GM19468 (cell line): ENCODE data around the gene ZC3H15.
"Not testable (repeated sequence)": the region's sequence is repeated elsewhere in the genome, so short reads cannot be mapped to it uniquely, and the experiment has no call there.

Experiments
- ATAC-seq: cut with Tn5 transposase; IDR thresholded peaks from one replicate; pipeline ENCODE4 v1.9.1; 2021; ENCODE audit warnings: mild to moderate bottlenecking, moderate library complexity, moderate number of reproducible peaks; ENCODE audit not compliant: unreplicated experiment; ENCODE audit errors: extremely low read depth

The ZC3H15 gene

DNA sequence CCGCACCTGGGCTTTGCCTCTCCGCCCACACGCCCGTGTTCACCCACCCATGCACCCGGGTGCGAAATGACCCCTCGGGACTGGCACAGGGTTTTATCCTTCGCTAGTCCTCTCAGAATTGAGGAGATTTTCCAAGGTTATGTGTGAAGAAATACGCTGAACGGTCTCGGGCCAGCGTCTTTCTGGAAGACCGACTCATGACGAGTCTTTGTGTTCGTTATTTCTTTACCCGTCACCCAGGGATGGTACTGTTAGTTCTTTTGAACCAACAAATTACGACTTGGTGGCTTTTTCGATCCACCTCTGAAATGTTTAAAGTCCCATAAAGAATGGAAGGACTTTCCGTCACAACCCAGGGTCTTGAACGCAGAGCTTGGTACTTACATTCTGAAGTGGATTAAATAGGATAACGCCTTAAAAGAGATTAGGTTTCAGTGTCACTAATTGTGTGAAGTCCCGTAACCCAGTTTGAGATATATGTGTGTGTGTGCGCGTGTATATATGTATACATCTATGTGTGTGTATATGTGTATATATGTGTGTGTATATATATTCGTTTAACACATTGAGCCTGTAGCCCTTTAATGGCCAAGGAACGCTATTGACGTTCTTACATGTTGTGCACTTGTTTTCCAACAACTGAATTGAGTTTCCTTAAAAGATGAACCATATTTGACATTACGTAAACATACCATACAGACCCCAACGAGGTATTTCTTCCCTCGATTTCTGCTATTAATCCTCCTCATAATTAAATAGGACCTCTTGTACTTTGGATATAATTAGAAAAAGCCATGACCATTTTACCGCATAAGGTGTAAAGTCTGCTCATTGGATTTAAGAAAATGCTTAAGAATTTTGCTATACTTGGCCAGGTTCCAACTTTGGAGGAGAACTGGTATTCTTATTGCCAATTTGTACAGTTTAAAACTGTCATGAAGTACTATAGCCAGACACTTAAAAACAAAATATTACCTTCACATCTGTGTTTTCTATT, 889 bp downstream of the ZC3H15 start:
- no peak for ATAC-seq

DNA sequence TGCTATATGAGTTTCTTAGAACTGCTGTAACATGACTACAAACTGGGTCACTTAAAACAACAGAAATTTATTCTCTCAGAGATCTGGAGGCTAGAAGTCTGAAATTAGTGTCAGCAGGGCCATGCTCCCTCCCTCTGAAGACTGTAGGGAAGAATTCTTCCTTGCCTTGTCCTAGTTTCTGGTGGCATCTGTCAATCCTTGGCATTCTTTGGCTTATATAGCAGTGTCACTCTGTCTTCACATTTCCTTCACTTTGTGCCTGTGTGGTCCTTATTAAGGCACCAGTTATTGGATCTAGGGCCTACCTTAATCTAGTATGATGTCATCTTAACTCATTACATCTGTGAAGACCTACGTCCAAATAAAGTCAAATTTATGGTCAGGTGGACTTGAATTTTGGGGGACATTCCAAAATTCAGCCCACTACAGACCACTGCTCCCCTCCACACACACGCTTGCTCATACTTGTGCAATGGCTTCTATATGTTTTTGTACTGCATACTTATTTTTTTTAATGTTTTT, 7.6 kb downstream of the ZC3H15 start:
- ATAC-seq: no peak

DNA sequence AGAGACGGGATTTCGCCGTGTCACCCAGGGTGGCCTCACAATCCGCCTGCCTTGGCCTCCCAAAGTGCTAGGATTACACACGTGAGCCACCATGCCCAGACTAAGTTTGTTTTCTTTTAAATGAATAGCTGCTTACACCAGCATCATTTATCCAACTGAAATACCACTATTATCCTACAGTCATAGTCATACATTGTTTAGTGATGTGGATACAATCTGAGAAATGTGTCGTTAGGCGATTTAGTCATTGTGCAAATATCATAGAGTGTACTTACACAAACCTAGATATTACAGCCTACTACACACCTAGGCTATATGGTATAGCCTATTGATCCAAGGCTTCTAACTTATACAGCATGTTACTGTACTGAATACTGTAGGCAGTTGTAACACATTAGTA, 10.3 kb downstream of the ZC3H15 start:
- no peak for ATAC-seq

DNA sequence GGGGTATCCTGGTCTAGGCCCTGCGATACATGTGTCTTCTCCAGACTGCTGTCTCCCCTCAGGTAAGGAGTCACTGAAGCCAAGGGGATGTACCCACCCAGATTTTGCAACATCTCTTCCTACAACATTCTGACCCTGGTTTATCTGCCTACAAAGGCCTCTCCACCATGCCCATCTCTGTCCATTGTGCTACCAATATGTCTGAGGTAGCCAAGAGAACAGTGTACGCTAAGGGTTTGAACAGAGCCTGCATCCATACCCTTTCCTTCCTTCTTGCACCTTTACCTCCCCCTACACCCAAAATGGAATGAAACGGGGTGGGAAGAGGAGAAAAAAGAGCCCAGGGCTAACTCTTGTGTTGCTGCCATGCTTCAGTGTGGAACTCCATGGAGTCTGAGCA, 11.9 kb downstream of the ZC3H15 start:
- ATAC-seq: no peak

DNA sequence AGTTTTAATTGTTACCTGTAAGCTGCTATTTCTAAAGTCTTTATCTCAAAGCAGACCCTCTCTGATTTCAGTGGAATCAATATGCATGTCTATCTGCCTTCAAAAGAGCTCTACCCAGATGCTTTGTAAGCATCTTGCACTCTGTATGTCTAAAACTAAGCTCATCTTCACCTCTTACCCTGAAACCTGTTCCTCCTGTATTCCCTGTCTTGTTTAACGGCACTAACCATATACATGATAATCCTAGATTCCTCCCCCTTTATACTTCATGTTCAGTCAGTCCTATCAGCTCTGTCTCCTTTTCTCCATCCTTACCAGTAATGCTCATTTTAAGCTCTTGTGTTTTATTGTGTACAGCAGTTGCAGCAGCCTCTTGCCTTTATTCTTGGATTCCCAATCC, 12.8 kb downstream of the ZC3H15 start:
- no peak for ATAC-seq

DNA sequence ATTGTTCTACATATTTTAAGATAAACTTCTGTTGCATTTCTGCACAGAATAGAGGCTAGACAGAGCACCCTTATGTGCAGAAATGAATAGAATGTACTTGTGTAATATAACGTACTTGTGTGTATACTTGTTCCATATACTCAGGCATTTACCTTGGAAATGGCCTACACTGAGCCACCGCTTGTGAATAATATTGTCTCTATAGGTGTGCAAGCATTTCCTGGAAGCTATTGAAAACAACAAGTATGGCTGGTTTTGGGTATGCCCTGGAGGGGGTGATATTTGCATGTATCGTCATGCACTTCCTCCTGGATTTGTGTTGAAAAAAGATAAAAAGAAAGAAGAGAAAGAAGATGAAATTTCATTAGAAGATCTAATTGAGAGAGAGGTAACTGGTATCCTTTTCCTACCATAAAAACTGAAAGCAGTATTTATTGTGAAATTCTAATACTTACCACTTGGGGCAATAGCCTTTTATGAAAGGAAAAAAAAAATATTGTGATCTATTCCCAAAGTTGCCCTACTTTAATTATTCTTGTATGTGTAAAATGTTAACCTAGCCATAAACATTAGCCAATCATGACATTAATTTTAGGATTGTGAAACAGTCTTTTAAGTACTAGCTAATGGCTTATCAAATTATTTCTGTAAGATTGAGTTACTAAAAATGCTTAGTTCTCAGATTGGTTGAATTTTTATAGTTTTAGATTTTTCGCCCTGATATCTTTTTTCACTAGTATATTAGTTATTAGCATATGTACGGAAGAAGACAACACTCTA, 18.0 kb downstream of the ZC3H15 start:
- peak; percentile 22 for ATAC-seq

DNA sequence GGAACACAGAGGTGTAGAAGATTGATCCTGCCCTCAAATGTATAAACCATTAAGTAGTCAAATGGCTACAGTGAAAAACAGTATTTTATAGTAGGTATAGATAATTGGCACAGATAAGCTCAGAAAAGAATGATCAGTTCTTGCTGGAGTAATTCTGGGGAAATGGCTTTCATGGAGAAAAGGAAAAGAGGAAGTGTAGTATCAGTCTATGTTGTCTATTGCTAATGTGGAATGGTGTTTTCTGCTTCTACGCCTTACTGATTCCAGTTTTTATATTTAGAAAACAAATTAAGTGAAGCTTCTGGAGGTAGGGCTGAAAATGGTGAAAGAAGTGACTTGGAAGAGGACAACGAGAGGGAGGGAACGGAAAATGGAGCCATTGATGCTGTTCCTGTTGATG, 22.2 kb downstream of the ZC3H15 start:
- ATAC-seq: no peak

DNA sequence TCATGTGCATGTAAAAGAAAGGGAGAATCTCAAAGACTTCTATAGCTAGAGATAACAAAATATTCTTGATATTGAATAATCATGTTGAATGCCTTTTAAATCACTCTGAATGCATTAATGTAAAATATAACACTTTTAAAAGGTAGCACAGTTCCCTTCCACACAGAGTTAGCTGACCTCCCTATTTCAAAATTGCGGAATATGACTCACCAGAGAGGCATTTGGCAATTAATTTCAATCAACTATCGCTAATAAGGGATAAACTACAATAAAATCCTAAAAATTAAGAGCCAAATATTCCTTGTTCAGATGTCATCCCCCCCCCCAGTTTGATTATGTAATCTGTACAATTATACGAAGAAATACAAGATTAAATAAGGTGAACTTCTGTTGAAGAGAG, 29.3 kb downstream of the ZC3H15 start:
- no peak for ATAC-seq

DNA sequence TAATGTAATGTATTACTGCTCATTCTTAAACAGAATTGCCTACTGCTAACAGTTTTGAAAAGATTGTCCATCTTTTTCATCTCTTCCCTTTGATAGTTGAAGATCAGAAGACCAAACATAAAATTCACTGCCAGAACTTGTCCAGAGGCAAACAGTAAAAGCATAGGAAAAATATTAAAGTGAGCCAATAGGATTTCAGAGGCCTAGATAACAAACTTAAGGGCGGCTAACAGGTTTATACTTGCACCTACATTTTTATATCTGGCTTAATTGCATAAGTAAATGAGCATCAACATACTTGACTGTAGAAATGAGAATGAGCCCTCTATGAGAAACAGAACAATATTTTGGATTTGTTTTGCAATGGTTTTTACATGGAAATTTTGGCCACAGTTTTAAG, 30.3 kb downstream of the ZC3H15 start:
- ATAC-seq: no peak

DNA sequence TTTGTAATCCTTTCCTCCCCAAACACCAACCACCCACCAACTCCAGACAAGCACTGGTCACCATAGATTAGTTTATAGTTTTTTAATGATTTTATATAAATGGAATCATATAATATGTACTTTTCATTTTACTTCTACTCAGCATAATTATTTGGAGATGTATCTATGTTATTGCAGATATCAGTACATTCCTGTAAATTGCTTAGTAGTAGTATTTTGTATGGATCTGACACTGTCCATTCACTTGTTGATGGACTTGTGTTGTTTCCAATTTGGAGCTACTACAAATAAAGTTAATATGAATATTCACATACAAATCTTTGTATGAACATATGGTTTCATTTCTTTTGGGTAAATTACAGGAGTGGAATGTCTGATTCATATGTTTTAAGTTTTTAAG, 31.0 kb downstream of the ZC3H15 start:
- ATAC-seq: no peak

DNA sequence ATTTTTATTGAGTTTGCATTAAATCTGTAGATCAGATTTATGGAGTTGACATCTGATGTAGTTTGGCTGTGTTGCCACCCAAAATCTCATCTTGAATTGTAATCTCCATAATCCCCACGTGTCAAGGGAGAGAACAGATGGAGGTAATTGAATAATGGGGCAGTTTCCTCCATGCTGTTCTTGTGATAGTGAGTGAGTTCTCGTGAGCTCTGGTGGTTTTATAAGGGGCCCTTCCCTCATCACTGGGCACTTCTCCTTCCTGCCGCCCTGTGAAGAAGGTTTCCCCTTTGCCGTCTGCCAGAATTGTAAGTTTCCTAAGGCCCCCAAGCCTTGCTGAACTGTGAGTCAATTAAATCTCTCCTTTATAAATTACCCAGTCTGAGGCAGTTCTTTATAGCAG, 32.2 kb downstream of the ZC3H15 start:
- ATAC-seq: no peak

DNA sequence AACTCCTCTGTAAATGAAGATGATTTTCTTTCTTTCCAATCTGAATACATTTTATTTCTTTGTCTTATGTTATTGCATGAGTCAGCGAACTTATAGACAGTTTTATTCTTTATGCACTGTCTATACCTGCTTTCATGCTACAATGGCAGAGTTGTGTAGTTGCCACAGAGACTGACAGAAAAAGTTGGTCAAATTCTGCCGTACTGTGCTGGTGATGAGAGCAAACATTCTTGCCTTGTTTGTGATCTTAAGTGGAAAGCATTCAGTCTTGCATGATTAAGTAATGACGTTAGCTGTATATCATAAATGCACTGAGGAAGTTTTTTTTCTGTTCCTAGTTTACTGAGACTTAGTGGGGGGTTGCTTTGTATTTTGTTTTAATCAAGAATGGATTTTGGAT, 32.9 kb downstream of the ZC3H15 start:
- ATAC-seq: no peak

DNA sequence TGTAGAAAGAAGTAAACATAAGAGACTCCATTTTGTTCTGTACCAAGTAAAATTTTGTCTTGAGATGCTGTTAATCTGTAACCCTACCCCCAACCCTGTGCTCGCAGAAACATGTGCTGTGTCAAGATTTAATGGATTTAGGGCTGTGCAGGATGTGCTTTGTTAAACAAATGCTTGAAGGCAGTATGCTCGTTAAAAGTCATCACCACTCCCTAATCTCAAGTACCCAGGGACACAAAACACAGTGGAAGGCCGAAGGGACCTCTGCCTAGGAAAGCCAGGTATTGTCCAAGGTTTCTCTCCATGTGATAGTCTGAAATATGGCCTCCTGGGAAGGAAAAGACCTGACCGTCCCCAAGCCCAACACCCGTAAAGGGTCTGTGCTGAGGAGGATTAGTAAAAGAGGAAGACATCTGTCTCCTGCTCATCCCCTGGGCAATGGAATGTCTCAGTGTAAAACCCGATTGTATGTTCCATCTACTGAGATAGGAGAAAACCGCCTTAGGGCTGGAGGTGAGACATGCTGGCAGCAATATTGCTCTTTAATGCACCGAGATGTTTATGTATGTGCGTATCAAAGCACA, 35.6 kb downstream of the ZC3H15 start:
- ATAC-seq: not testable (repeated sequence)

DNA sequence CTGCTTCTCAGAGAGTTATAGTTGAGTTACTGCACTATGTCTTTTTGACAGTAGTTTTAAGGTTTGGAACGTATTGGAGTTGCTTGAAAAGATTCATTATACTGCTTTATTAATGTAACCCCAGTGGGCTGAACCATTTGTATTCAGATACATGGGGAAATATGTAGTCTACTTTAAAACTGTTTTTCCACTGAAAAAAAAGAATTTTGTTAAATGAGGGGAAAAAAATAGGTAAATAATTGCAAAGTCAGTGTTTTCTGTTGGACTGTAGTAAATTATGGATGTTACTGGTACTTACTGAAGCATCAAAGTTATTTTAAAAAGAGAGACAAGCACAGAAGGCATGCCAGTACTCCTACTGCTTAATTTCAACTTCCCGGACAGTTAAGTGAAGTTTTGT, 36.4 kb downstream of the ZC3H15 start:
- no peak for ATAC-seq

DNA sequence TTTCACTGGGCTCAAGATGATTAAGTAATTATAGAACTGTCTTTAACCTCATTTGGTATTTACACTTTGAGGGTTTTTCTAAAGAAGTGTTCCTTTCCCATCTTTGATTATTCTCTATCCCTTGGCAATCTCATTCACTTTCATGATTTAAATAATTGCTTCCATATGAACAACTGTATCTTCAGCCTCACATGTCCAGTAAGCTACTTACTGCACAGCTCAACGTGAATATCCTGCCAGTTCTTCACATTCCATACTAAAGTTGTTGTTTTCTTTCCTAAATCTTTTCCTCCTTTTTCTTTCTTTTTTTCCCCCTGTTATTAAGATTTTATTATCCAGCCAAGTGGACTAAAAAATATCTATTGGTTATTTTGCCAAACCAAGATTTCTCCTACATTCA, 37.7 kb downstream of the ZC3H15 start:
- ATAC-seq: no peak

DNA sequence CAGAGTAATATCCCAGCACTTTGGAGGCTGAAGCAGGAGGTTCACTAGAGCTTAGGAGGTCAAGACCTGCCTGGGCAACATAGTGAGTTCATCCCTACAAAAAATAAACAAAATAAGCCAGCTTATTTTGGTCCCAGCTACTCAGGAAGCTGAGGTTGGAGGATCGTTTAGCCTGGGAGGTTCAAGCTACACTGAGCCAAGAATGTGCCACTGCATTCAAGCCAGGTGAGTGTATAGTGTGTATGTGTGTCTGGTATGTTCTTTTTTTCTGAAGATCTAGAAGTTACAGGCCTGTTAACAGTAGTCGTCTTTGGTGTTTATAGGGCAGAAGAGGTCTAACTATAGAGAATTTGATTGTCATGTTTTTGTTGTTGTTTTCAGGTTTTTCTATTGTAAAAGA, 40.2 kb downstream of the ZC3H15 start:
- no peak for ATAC-seq

DNA sequence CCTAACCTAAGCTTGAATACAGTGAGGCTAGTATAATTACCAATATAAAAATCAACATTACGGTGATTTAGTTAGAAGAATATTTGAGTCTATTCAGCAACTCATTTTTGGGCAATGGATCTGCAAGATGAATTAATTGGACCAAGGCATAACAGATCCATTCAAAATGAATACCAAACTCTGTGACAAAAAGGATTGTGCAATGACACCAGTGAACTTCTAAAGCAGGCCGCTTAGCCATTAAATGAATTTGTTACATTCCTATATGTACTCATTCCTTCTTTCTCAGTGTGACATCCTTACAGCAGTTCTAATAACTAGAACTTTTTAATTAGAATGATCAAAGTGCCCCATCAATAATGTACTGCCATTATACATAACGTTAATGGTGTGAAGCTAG, 44.3 kb downstream of the ZC3H15 start:
- no peak for ATAC-seq

DNA sequence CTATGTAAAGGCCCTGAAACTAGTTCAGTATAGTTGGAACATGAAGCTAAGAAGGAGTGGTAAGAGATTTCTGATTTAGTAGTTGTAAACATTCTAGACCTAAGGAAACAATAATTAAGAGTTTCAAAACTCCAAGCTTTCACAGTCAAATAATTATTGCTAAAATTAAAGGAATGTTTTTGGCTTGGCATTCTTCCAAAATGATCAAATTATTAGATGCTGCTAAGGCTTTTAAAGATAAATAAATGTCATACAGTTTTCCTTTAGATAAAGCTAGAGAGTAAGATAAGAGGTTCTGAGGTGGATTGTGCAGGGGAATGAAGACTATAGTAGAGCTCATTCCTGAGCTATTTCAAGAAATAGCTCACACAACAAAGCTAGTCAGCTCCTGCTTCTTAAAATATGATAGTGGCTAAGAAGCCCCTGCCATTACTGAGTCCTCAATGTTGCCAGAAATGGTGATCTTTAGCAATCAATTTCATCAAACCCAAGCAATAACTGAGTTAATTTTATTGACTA, 45.3 kb downstream of the ZC3H15 start:
- no peak for ATAC-seq

DNA sequence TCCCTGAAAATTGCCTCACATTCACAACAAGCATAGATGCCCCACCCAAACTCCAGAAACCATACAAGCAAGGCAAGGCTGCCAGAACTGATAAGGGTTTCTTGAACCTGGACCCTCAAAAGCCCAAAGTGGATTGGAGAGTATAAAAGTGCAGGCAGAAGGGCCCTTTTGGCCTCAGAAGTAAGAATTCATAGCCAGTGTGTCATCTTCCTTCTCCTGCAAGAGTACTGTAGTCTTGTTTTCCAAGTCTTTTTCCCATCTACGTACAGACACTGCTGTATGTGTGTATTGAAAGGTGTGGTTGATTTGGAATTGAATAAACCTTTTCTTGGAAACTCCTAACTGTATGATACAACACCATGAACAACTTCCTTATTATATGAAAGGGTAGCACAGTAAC, 46.8 kb downstream of the ZC3H15 start:
- ATAC-seq: no peak

DNA sequence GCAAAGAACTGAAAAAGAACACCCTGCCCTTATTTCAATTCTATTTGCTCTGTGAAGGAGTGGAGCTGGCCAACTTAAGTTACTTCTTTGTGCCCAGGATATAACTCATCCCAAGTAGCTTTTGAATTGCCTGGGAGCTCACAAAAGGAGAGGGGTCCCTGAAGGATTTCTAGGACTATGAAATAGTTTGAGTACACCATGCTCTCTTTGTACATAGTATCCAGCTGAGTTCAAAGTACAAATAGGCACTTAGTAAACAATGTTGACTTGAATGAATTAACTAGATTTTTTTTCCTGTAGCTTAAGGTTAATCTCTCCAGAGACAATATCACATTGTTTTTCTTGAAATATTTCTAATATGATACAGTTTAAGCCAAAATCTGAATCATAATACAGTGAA, 47.7 kb downstream of the ZC3H15 start:
- ATAC-seq: no peak

DNA sequence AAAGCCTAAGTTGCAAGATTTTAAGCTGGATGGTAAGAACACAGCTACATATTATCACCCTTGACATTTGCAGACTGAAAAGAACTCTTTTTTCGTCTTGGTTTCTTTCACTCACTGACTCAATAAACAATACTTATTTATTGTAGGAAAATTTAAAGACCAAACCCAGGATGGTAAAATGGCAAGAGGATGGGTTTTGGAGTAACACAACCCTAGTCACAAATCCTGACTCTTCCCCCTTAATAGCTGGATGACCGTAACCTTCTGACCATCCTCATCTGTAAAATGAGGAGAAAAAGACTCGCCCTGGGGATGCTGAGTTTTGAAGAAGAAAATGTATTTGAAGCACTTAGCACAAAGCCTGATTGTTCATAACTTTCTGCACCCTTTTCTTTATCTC, 48.3 kb downstream of the ZC3H15 start:
- no peak for ATAC-seq
